ENCODE measurements around the gene PITPNB. TPM values are rescaled to one million over a fixed set of nuclear protein-coding genes. Genes with fewer than 3 reads are reported as not detected.

PITPNB gene
- total and polyA plus RNA-seq, 8 donors = 51.1 to 79.3 (median 71.2) TPM

GRCh38 chr22:27900153-27900552 lies 18.9 kb downstream of the PITPNB start:
- no peak for DNase-seq
- Histone ChIP-seq H3K4me1 (peaks cover 0 to 15% of the 10 kb centered on the region in 2 donors), H3K27ac (no peak overlapping the region), H3K4me3 (no peak overlapping the region), H3K36me3 (peaks cover 0 to 74% of the 10 kb centered on the region in 2 donors), H3K27me3 (no peaks in the 10 kb centered on the region), H3K9me3 (no peaks in the 10 kb centered on the region)
- ATAC-seq = no peak
- intact Hi-C loops (cut with DNase I) = no loop called here
- TF ChIP-seq, protein P1, sequence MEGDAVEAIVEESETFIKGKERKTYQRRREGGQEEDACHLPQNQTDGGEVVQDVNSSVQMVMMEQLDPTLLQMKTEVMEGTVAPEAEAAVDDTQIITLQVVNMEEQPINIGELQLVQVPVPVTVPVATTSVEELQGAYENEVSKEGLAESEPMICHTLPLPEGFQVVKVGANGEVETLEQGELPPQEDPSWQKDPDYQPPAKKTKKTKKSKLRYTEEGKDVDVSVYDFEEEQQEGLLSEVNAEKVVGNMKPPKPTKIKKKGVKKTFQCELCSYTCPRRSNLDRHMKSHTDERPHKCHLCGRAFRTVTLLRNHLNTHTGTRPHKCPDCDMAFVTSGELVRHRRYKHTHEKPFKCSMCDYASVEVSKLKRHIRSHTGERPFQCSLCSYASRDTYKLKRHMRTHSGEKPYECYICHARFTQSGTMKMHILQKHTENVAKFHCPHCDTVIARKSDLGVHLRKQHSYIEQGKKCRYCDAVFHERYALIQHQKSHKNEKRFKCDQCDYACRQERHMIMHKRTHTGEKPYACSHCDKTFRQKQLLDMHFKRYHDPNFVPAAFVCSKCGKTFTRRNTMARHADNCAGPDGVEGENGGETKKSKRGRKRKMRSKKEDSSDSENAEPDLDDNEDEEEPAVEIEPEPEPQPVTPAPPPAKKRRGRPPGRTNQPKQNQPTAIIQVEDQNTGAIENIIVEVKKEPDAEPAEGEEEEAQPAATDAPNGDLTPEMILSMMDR (IDR thresholded peaks at IDR 0.05) = no peak

- no peaks in the 10 kb centered on the region for H3K27me3 ChIP-seq
- H3K4me3 ChIP-seq = no peak overlapping the region
- TF ChIP-seq, protein P1 (IDR thresholded peaks at IDR 0.05) = no peak
- no peak overlapping the region for H3K27ac ChIP-seq
- ATAC-seq (no peak), DNase-seq (no peak)
- peaks cover 0 to 86% of the 10 kb centered on the region in 2 donors for H3K36me3 ChIP-seq
- intact Hi-C loops (cut with DNase I) = no loop called here
- H3K4me1 ChIP-seq = no peaks in the 10 kb centered on the region
- no peaks in the 10 kb centered on the region for H3K9me3 ChIP-seq
Observed at GRCh38 chr22:27896245-27896644, 22.8 kb downstream of the PITPNB start.

DNA sequence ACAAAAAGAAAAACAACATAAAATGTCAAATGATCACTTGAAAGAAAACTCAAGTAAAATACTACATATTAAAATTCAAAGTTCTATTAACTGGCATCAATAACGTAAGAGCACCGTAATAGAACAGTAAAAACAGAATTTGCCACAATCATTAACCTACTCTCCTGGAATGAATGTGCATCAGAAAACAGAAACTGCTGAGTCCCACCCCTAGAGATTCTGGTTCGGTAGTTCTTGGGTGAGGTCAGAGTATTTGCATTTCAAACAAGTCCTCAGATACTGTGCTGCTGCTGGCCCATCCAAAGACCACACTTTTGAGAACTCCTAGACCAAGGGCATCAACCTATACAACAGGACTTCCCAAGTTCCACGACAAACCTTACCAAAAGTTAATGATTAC lies 23.5 kb downstream of the PITPNB start:
- TF ChIP-seq, protein P1 (IDR thresholded peaks at IDR 0.05) = no peak
- ATAC-seq (no peak), DNase-seq (no peak)
- H3K27me3 ChIP-seq = no peaks in the 10 kb centered on the region
- intact Hi-C loops (cut with DNase I) = no loop called here
- H3K27ac ChIP-seq = no peak overlapping the region
- H3K36me3 ChIP-seq = peaks cover 0 to 92% of the 10 kb centered on the region in 2 donors
- no peaks in the 10 kb centered on the region for H3K4me1 ChIP-seq
- no peaks in the 10 kb centered on the region for H3K9me3 ChIP-seq
- H3K4me3 ChIP-seq = no peak overlapping the region

- intact Hi-C loops (cut with DNase I) = no loop called here
- DNase-seq (no peak), ATAC-seq (no peak)
- Histone ChIP-seq H3K27me3 (no peaks in the 10 kb centered on the region), H3K36me3 (peaks cover 0 to 98% of the 10 kb centered on the region in 2 donors), H3K27ac (no peak overlapping the region), H3K4me1 (peaks cover 0 to 2% of the 10 kb centered on the region in 2 donors), H3K4me3 (no peak overlapping the region), H3K9me3 (no peaks in the 10 kb centered on the region)
- TF ChIP-seq, protein P1 (IDR thresholded peaks at IDR 0.05) = no peak
Observed at GRCh38 chr22:27892811-27893210, 26.2 kb downstream of the PITPNB start.

GRCh38 chr22:27892064-27892463 lies 27.0 kb downstream of the PITPNB start:
- TF ChIP-seq, protein P1 (IDR thresholded peaks at IDR 0.05) = no peak
- H3K27ac ChIP-seq = no peak overlapping the region
- peaks cover 0 to 99% of the 10 kb centered on the region in 2 donors for H3K36me3 ChIP-seq
- intact Hi-C loops (cut with DNase I) = no loop called here
- no peaks in the 10 kb centered on the region for H3K27me3 ChIP-seq
- DNase-seq (no peak), ATAC-seq (no peak)
- H3K4me3 ChIP-seq = no peak overlapping the region
- peaks cover 0 to 10% of the 10 kb centered on the region in 2 donors for H3K4me1 ChIP-seq
- no peaks in the 10 kb centered on the region for H3K9me3 ChIP-seq

Measured in left lung (tissue), 10 donors.